H1 (cell line): ENCODE results near the gene TP53I13. TPM values are rescaled to one million over a fixed set of nuclear protein-coding genes. Genes with fewer than 3 reads are reported as not detected.

Experiments
- CBX5 ChIP-seq: fragments of 300-800, 300-1000 bp; sonication (generic); IDR thresholded peaks from 2 replicates; pipeline ENCODE4 v1.7.1; 2016; ENCODE audit warnings: antibody characterized with exemption, low read length, low read depth
- FOSL1 ChIP-seq: IDR thresholded peaks from 2 replicates; pipeline ENCODE4 v1.6.1; 2011; ENCODE audit warnings: mild to moderate bottlenecking, low read depth, low read length, moderate library complexity; ENCODE audit not compliant: insufficient read depth
- YY1 ChIP-seq: IDR thresholded peaks from 2 replicates; pipeline ENCODE4 v1.6.1; 2011; ENCODE audit warnings: low read depth, mild to moderate bottlenecking, low read length
- polyA plus RNA-seq, 7 experiments: library from polyadenylated mRNA; depleted of rRNA in 3 of 7; stranded (reverse) in 5 of 7; unstranded in 2 of 7; fragments of >200 nt in 5 of 7; fragments of 200-250 nt in 2 of 7; gene quantifications; 1 replicate in 5 of 7; 2 replicates in 1 of 7; 4 replicates in 1 of 7; pipeline versions ENCODE4 v1.2.1 to v1.2.3, GENCODE V29; 2011 to 2013; ENCODE audit warnings: missing spikeins in 2 of 7, mixed read lengths in 2 of 7
- total RNA-seq: library from RNA; stranded (reverse); fragmentation: NEBNext Ultra II Directional; extraction: Animal tissue kit (Norgen Biotek cat#: 25700); gene quantifications from 2 replicates; pipeline ENCODE4 v1.2.1, GENCODE V29; 2021

Gene TP53I13
- total and polyA plus RNA-seq, 2 of the 8 experiments (the other 6 are each of a cell fraction or from before 2014, with no cell fraction given), result 22.4 to 35.7 TPM

DNA sequence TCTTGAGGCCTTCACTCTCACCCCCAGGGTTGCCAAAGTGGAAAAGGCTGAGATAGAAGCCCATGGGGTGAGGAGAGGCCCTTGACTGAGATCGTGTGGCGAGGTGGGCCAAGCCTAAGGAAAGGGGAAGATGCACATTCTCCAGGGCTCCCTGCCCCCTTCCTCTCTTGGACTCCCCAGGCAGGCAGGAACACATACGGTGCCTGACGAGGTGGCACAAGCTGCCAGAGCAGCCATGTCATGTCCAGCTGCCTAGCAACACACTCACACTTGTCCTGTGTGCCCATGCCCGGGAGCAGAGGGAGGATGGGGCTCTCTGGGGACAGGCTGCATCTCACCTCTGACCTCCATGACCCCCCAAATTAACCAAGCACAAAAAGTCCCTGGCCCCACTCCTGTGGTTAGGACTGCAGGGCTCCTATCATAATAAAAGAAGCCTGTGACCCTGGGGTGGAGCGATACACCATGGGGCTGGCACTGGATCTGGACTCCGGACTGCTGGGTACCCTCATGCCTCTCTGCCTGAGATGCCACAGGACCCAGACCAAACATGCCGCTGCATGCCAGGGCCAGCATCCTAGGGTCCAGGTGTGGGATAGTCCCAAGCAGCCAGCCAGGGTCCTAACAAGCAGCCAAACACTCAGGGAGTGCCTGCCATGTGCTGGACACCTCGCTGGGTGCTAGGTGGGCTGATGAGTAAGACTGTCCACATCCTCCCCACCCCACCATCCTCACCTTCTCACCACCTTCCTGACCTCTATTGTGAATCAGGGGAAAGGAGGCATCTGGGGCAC is 18.4 kb downstream of the TP53I13 start (continued):
- no peak for TF ChIP-seq CBX5
- TF ChIP-seq FOSL1, result no peak
- no peak for TF ChIP-seq YY1
